Measurements from ENCODE around the gene CTNNB1. TPM values are rescaled to one million over a fixed set of nuclear protein-coding genes. Genes with fewer than 3 reads are reported as not detected.

CTNNB1 gene
- polyA plus RNA-seq, 2 of the 4 experiments (the other 2 are of a cell fraction) = 147 to 242 TPM

DNA sequence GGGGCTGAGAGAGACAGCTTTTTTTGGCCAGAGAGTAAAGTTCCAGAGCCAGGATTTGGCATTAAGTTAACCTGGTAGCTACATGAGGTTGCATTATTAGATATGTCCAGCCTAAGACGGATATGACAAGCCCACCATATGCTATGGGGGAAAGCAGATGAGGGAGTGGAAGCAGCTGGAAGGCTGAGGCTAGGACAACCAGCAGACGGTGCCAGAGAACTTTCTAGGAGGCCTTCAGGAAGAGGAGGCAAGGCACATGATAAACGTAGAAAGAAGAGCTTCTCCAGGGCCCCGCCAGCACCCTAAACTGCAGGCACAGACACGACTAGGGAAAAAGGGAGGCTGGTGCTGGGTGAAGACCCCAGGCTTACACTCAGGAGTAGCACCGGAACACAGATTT lies 87.0 kb downstream of the CTNNB1 start:
- H3K27ac ChIP-seq = no peak overlapping the region
- ChIA-PET CTCF (interaction anchor here (0.6 kb wide), 1 partner anchor 728 kb away, joined by 3 read pairs; no protein-coding TSS in a partner anchor), POLR2A (no interaction called here)
- ATAC-seq (no peak), FAIRE-seq (no peak), DNase-seq (ENCODE audit: low read depth in 1 of 2, low spot score in 1 of 2) (no peak)
- no peak overlapping the region for H3K4me2 ChIP-seq
- H3K4me3 ChIP-seq = no peak overlapping the region
- no peaks in the 10 kb centered on the region for H3K4me1 ChIP-seq
- WGBS (ENCODE audit: missing lambda C conversion rate) = 73% methylated on average over 6 of the region's 6 CpGs
- TF ChIP-seq HOXA7 (CRISPR knock-in tag; IDR thresholded peaks at IDR 0.05) (no peak), RFX5 (IDR thresholded peaks at IDR 0.05) (no peak), SREBF2 (IDR thresholded peaks at IDR 0.05) (no peak), MYC (IDR thresholded peaks at IDR 0.05; ENCODE audit: borderline replicate concordance, low read length) (no peak), FOSL2 (IDR thresholded peaks at IDR 0.05) (no peak), FOSL2 (CRISPR knock-in tag; IDR thresholded peaks at IDR 0.05) (no peak), CHD2 (IDR thresholded peaks at IDR 0.05; ENCODE audit: low read length, partially characterized antibody) (no peak)
- H3K9me3 ChIP-seq = no peaks in the 10 kb centered on the region

DNA sequence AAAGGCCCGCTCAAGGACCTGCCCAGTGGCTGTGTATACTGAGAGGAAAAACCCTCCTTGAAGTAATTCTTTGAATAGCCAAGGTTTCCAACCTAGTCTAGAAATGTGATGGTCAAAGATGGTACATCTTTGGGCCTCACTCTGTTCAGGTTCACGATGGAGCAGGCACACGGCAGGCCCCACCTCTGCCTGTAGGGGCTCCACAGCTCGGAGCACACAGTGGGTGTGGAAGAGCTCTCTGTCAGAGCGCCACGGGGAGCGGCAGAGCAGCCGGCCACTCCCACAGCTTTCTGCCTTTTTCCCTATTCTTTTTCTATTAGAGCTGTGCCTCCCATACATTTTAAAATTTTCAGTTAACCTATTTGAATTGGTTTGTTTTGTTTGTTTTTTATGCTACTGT lies 89.5 kb downstream of the CTNNB1 start:
- ATAC-seq (peak in 1 of 2 experiments; percentile 59; a peak in 2 of 6 replicates), DNase-seq (ENCODE audit: low read depth in 1 of 2, low spot score in 1 of 2) (no peak), FAIRE-seq (no peak)
- TF ChIP-seq TFCP2L1 (CRISPR knock-in tag; IDR thresholded peaks at IDR 0.05) = no peak
- Histone ChIP-seq H3K27ac (no peak overlapping the region), H3K4me2 (no peak overlapping the region), H3K9me3 (no peaks in the 10 kb centered on the region), H3K4me3 (no peak overlapping the region), H3K4me1 (no peaks in the 10 kb centered on the region)
- POLR2A ChIA-PET = no interaction called here
- CTCF ChIA-PET = interaction anchor here (0.7 kb wide), 1 partner anchor 10 kb away, joined by 4 read pairs; no protein-coding TSS in a partner anchor
- WGBS (ENCODE audit: missing lambda C conversion rate) = 90% methylated on average over 8 of the region's 8 CpGs

Small RNA genes lying within 50 kb of the gene (small RNA-seq; reads per million reads assigned to genes)
- gene MRPS31P1 = 0 reads per million in 6 experiments

Measured in A549 (cell line).